Activated CD4-positive, alpha-beta T cell treated with anti-CD3 and anti-CD28 coated beads, Interleukin-2, amount 50 U/mL, for 48 hours (primary cell): ENCODE measurements around the gene HGD.

Experiments used
- DNase-seq, 2 experiments: peaks; one replicate each; pipeline ENCODE4 v3.0.0-alpha.2; 2020

Gene HGD

GRCh38 chr3:120682095-120682681 is at the start of gene HGD:
Gene HGD, minus strand, starts transcription at chr3:120682239. Its CDS starts 128 bp downstream, at chr3:120682111.
- no peak for DNase-seq

GRCh38 chr3:120730576-120731542 is 48.8 kb upstream of the HGD start:
- DNase-seq = no peak

GRCh38 chr3:120726791-120727190 is 44.8 kb upstream of the HGD start:
- no peak for DNase-seq

- peak; percentile 40 to 47 for DNase-seq
These were observed 37.3 kb upstream of the HGD start for GRCh38 chr3:120719167-120719834.

GRCh38 chr3:120713262-120713661 is 31.2 kb upstream of the HGD start:
- no peak for DNase-seq

- no peak for DNase-seq
These were observed 28.3 kb upstream of the HGD start for GRCh38 chr3:120710369-120710768.

- DNase-seq = no peak
These were observed 26.4 kb upstream of the HGD start for GRCh38 chr3:120708408-120708807.

GRCh38 chr3:120706950-120707349 is 24.9 kb upstream of the HGD start:
- DNase-seq = no peak

GRCh38 chr3:120705884-120706582 is 24.0 kb upstream of the HGD start:
- DNase-seq = no peak

- DNase-seq = no peak
These were observed 17.3 kb upstream of the HGD start for GRCh38 chr3:120699333-120699732.

GRCh38 chr3:120693439-120694171 is 11.6 kb upstream of the HGD start:
- no peak for DNase-seq

- no peak for DNase-seq
These were observed 7.4 kb upstream of the HGD start for GRCh38 chr3:120689395-120689794.

- DNase-seq = no peak
These were observed 6.1 kb upstream of the HGD start for GRCh38 chr3:120688121-120688520.

- no peak for DNase-seq
These were observed 3.4 kb upstream of the HGD start for GRCh38 chr3:120685411-120685810.

GRCh38 chr3:120684896-120685295 is 2.9 kb upstream of the HGD start:
- DNase-seq = no peak

- DNase-seq = no peak
These were observed 1.7 kb upstream of the HGD start for GRCh38 chr3:120683671-120684301.

GRCh38 chr3:120683213-120683612 is 1.2 kb upstream of the HGD start:
- DNase-seq = no peak

GRCh38 chr3:120681506-120682038 is 467 bp downstream of the HGD start:
- no peak for DNase-seq

GRCh38 chr3:120681018-120681417 is 1.0 kb downstream of the HGD start:
- no peak for DNase-seq

GRCh38 chr3:120680193-120680894 is 1.7 kb downstream of the HGD start:
- DNase-seq = no peak

GRCh38 chr3:120678984-120679383 is 3.1 kb downstream of the HGD start:
- no peak for DNase-seq
